NCI-H748 treated with DMSO at 0.1 percent for 48 hours (cell line): ENCODE measurements around the gene ZNF785.
"Not testable (repeated sequence)": the region's sequence is repeated elsewhere in the genome, so short reads cannot be mapped to it uniquely, and the experiment has no call there.

ENCODE experiments used
- DNase-seq: peaks from one replicate; lab custom pipeline; 2025; lab: John Stamatoyannopoulos, UW

ZNF785 gene

DNA sequence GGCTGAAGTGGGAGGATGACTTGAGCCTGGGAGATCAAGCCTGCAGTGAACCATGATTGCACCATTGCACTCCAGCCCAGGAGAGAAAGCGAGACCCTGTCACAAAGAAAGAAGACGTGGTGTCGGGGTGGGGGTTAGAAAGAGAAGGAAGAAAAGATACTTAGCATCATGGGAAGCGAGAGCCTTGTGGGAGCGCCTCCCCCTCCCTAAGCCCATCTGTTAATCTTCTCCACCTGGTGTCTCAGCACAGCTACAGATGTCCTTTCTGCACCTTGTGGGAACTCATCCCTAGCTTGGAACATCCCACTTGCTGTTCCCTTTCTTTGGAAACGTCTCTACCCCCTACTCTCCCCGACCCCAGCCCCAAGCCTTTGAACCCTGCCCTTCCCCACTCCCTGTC lies 20.0 kb downstream of the ZNF785 start:
- DNase-seq = no peak

DNA sequence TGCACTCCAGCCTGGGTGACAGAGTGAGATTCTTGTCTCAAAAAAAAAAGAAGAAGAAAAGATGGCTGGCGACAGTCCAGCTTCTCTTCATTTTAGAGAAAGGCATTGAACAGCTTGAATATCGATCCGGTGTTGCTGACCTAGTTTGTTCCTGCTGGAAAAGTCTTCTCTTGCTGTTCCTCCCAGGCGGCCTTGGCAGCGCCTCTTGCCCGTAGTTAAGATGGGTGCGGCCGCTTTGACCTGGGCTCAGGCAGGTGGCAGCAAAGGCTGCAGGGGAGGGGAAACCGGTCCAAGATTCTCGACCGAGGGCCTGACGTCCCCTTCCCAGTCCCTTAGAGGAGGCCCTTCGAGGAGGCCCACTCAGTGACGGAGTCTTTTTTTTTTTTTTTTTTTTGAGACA lies 23.5 kb downstream of the ZNF785 start:
- DNase-seq = no peak

DNA sequence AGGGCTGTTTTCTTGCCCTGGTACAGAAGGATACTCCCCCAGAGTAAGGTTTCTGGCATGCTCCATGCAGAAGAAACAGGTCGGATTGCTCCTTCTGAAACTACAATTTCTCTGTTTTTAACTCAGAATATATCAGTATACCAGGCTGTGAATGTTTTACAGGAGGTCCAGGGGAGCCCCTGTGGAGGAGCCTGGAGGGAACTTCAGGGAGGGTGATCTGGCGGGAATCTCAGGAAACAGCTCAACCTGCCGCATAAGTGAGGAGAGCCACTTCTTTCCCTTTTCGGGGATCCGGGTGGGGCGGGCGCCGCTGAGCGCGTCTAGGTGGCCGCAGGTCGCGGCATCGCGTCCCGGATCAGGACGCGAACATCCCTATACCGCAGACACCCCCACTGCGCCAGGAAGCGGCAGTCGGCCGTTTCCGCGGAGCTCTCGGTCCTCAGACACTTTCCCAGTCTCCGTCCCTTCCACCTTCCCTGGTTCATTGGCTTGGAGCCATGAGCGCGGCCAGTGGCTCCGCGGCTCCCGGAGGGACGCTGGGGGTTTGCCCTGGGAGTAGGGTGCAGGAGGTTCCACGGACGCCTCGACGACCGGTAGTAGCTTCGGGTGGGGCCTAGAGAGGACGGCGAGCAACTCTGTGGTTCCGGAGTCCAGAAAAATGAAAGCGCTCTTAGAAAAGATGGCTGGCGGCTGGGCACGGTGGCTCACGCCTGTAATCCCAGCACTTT lies 24.2 kb downstream of the ZNF785 start:
- DNase-seq = no peak

DNA sequence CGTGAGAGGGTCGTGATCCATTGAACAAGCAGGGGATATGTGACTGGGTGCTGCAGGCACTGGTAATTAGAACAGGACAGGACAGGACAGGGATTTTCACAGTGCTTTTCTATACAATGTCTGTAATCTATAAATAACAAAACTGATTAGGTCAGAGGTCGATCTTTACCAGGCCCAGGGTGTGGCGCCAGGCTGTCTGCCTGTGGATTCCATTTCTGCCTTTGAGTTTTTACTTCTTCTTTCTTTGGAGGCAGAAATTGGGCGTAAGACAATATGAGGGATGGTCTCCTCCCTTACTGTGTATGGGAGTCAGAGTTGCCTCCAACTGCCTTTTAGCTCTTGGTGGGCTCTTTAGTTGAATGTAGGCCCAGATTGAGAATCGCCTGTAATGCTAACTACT lies 25.8 kb downstream of the ZNF785 start:
- DNase-seq = no peak

DNA sequence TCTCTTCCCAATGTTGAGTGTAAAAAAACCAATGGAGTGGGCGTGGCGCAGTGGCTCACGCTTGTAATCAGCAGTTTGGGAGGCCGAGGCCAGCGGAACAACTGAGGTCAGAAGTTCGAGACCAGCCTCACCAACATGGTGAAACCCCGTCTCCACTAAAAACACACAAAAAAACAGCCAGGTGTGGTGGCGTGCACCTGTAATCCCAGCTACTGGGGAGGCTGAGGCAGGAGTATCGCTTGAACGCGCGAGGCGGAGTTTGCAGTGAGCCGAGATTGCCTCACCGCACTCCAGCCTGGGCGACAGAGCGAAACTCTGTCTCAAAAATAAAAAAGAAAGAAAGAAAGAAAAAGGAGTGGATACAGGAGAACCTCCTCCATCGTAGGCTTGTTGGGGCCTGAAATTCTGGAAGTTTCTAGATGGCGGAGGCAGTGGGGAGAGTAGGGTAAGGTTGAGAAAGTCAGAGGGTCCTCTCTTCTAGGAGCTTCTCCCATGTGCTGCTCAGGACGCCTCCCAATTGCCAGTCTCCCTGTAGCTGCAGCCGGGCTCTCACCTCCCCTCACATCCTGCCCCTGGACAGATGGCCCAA lies 26.6 kb downstream of the ZNF785 start:
- DNase-seq = no peak

DNA sequence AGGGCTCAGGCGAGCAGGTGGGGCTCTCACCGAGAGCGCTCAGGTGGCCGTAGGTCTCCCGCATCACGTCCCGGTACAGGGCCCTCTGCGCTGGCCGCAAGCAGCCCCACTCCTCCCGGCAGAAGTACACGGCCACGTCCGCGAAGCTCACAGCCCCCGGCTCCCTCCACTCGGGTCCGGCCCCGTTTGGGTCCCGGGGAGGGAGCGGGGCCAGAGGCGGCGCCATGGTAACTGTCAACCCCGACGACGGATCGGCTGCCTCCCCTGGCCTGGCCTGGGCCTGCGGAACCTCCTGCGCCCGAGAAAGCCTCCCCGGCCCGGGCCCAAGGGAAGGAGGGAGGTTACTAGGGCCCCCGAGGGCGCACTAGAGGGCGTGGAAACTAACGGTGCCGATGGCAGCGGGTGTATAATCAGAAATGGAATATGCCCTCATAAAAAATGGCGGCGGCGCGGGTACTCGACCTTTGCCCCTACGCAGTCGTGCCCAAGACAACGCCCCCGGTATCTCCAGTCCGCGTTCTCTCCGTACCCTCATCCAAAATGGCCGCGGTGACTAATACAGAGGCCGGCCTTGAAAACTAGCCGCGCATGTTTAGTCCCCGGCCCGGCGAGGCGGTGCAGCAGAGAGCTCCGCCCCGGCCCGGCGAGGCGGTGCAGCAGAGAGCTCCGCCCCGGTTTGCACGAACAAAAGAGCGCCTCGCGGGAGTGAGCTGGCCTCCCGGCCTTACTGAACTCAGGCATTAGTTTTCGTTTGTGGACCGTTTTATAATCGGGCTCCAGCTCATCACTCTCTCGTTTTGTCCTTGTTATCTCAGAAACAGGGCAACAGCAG lies 27.3 kb downstream of the ZNF785 start, which contains the start of gene ZNF764:
Gene ZNF764 (minus strand): TSS at position 418 of the 832 bp plus-strand sequence. CDS start 192 bp downstream, at position 226.
- peak; percentile 86 for DNase-seq

DNA sequence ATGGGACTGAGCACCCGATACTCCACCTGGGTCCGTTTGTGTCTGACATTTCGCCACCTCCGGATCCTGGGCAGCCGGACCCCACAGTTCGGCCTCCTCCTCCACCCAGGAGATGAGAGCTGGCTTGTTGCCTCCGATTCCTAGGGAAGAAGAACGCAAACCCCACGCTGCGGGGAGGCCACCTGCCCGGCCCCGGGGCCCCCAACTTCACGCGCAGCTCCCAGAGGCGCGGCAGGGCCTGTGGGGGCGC lies 27.9 kb downstream of the ZNF785 start:
- no peak for DNase-seq

DNA sequence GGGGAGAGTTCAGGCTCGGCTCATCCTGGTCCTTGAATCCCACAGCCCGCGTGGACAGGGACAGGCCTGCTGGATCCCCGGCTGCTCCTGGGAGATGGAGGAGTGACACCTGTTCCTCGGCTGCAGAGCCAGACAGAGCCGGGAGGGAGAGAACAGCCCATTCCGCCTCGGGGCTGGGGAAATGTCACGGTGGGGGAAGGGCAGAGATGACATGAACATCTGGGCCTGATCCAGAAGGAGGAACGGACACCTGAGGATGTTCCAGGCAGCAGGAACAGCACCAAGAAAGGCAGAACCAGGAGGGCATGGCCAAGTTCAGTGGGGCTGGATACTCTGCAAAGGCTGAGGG lies 29.4 kb downstream of the ZNF785 start:
- DNase-seq = no peak

DNA sequence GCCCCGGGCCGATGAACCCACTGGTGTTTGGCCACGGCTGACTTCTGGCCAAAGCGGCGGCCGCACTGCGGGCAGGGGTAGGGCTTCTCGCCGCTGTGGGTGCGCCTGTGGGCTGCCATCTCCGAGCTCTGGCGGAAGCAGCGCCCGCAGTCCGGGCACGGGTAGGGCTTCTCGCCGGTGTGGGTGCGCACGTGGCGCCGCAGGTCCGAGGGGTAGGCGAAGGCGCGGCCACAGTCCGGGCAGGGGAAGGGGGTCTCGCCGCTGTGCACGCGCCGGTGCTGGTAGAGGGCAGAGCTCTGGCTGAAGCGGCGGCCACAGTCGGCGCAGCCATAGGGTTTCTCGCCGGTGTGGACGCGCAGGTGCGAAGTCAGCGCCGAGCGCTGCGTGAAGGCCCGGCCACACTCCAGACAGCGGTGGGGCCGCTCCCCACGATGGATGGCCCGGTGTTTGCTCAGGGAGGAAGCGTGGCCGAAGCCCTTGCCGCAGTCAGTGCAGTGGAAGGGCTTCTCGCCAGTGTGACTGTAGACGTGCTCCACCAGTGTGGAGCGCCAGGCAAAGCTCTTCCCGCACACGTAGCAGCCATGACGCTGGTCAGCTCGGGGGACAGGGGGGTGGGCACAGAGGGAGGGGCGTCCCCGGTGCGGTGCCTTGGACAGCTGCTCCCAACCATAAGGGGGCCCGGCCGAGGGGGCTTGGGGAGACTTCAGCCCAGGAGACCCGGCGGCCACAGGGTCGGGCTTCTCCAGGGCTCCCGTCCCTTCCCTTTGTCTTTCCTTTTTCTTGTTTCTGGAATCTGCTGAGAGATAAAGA lies 30.0 kb downstream of the ZNF785 start:
- no peak for DNase-seq

DNA sequence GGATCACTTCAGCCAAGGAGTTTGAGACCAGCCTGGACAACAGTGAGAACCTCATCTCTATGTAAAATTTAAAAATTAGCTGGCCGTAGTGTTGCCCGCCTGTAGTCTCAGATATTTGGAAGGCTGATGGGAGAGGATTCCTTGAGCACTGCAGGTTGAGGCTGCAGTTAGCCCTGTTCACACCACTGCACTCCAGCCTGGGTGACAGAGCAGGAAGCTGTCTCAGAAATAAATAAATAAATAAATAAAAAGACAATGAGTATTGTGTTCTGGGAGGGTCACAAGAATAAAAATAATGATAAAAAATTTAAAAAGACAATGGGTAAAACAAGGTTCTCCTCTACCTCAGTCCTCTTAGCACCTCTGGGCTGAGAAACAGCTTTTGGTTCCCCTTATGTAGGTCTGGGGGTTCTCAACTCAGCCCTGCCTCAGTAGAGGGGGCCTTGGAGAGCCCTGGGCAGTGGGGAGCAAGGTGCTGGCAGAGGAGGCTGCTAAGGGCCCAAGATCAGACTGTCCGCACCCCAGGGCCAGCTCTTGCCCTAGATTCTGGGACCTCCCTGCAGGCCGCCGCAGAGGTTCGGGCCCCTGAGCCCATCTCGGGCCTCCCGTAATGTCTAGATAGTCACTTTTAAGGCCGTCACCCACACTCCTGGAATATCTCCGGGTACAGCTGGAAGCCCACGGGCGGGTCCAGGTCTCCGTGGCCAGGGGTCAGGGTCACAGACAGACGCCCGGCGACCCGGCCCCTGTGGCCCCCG lies 30.8 kb downstream of the ZNF785 start:
- DNase-seq = no peak

DNA sequence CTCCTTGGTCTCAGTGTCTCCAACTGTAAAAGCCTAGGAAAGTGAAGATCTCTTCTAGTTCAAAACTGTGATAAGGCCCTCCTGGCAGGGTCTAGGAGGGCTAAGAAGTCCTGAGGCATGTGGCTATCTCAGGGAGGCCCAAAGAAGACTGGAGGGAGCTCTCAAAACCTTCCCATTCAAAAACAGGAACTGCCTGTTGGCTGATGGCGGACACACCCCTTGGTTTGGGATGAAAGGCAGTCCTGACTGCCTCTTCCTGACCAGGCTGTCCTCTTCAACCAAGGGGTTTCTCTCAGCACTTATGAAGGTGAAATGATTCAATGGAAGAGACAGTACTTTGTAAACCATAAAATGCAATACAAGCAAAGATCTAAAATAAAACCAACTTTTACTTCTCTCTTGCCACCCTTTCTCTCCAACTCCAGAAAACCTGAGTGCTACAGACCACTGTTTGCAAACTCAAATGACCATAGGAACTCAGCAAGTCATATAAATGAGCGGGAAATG lies 32.1 kb downstream of the ZNF785 start:
- DNase-seq = no peak

DNA sequence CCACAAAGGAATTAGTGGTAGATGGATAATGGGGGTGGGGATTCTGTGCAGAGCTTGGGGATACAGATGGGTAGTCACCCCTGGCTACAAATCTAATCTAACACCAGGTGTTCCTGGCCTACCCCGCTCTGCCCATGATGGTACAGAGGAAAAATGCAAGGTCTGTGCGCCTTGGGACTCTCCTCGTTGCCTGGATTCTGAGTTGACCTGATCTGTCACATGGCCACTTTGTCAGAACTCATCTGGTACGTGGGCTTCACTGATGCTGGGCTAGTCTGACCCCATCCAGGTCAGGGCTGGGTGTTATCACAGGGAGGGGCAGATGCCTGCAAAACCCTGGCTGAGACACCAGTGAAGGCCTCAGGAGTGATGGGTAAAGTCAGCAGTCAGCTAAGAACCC lies 32.5 kb downstream of the ZNF785 start:
- no peak for DNase-seq

DNA sequence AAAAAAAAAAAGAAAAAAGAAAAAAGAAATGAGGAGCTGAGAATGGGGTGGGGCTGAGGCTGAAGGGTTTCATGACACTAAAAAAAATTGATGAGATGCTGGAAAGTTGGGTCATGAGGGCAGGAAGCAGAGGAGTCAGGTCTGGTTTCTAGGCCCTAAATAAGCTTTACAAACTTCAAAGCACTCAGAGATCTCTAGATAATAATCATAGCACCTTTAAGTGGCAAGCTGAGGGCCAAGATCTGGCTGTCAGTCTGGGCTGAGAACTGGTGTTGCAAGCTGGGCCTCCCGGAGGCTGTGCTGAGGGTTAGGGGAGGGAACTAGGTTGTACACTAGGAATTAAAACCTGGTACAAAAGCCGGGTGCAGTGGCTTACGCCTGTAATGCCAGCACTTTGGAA lies 33.7 kb downstream of the ZNF785 start:
- no peak for DNase-seq

DNA sequence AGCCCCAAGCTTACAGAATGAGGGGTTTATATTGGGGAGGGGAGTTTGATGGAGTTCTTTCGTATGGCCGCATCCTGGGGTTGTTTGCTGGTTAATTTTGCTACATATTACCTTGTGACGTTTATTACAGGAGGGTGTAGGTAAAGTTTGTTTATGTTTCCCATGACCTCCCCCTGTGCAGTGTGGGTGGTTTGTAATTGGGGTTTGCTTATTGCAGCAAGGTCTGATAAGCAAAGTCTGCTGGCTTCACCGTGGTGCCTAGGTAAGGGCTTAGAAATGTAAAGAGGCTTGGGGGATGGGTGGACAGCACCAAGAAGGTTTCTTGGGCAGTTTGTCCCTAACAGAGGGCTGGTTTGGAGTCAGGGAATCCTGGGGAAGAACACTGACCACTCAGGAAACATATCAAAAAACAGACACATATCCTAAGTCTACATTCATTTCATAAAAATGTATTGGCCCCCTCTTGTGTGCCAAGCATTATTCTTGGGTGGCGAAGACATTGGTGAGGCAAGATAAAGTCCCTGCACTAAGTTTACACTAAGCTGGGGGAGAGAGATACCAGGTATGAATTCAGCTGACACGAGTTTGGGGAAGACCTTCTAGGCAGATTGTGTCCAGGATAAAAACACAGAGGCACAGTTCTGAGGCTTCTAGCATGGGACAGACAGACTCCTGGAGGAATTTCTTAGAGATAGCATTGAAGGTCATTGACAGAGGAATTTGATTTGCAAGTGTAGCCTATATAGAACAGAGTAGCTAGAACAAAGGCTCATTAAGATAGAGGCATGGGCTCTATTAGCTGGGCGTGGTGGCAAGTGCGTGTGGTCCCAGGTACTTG lies 36.9 kb downstream of the ZNF785 start:
- no peak for DNase-seq

DNA sequence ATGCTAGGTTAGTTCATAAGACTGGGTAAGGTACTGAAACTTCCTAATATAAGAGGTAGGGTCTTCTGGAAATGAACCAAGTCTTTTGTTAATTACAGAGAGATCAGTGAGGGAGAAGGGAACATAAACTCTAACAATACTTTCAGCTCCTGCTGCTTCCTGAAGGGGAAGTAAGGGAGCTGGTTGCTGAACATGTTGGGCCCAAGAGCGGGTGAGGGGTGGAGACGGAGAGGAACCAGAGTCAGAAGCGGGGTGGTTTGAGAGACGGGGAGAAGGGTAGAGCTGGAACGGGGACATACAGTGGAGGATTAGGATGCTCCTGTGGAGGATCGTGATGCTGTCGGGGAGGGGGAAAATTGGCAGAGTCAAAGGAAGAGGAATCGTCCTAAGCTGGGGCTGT lies 39.4 kb downstream of the ZNF785 start:
- no peak for DNase-seq

DNA sequence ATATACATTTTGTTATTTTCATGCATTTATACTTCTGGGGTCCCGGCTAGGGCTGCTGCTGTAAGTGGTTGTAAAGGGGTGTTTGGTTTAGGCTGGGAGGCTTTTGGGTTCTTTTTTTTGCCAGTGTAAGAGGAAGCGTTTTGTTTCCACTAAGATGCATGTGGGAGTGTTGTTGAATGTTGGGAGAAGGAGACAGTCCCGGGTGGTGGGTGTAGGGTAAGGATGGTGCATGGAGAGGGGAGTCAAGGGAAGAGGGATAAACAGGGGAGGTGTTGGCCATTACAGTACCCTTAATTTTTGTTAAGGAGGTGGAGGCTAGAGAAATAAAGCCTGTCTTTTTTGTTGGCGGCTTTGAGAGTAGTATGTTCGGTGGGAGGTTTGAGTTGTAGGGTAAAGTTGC lies 42.4 kb downstream of the ZNF785 start:
- DNase-seq = no peak

DNA sequence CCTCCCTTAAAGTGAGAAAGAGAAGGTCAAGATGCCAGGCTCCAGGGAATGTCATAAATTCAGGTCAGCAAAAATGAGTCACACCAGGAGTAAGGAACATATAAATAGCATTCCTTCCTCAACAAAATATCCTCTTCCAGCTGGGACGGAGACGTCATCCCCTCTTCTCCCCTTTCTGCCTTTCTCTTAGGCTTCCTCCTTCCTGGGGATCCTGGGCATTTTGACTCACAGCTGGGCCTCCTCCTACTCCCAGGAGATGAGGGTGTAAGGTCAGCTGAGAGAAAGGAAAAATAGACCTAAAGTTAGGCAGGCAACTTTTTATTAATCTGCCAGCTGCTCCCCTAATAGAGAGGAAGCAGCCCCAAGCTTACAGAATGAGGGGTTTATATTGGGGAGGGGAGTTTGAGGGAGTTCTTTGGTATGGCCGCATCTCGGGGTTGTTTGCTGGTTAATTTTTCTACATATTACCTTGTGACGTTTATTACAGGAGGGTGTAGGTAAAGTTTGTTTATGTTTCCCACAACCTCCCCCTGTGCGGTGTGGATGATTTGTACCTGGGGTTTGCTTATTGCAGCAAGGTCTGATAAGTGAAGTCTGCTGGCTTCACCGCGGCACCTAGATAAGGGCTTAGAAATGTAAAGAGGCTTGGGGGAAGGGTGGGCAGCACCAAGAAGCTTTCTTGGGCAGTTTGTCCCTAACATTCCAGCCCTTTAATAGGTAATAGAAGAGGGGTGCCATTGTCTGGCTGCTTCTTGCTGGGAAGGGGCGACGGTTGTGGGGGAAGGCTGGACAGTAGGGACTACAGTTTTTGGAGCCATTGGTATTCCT lies 43.8 kb downstream of the ZNF785 start:
- no peak for DNase-seq

DNA sequence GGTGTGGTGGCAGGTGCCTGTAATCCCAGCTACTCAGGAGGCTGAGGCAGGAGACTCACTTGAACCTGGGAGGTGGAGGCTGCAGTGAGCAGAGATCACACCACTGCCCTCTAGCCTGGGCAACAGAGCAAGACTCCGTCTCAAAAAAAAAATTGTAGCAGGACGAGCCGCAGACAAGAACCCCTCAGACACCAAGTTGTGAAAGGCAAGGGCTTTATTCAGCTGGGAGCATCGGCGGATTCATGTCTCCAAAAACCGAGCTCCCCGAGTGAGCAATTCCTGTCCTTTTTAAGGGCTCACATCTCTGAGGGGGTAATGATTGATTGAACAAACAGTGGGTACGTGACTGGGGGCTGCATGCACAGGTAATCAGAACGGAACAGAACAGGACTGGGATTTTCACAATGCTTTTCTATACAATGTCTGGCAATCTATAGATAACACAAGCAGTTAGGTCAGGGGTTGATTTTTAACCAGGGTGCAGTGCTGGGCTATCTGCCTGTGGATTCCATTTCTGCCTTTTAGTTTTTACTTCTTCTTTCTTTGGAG lies 44.5 kb downstream of the ZNF785 start:
- DNase-seq = not testable (repeated sequence)

DNA sequence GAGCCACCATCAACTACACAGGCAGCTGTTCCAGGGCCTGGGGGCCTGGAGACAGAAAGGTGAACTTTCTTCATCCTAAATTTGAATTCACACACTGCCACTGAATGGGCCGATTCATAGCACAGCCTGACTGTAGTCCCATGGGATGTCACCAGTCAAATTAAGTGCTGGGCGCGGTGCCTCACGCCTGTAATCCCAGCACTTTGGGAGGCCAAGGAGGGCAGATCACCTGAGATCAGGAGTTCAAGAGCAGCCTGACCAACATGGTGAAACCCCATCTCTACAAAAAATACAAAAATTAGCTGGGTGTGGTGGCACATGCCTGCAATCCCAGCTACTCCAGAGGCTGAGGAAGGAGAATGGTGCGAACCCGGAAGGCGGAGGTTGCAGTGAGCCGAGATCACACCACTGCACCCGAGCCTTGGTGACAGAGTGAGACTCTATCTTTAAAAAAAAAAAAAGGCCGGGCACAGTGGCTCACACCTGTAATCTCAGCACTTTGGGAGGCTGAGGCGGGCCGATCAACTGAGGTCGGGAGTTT lies 45.4 kb downstream of the ZNF785 start:
- DNase-seq = not testable (repeated sequence)
